Esophagus muscularis mucosa (tissue), 4 donors: ENCODE measurements around the gene CAMK1D. TPM values are rescaled to one million over a fixed set of nuclear protein-coding genes. Genes with fewer than 3 reads are reported as not detected.

Source experiments
- DNase-seq: peaks from one replicate; pipeline ENCODE4 v3.0.0-alpha.2; 2017; ENCODE audit errors: extremely low spot score
- H3K27ac ChIP-seq, 4 donors: fragments of 200-600 bp; sonication (generic); replicated peaks in 1 of 4; 1 replicate in 3 of 4; 2 replicates in 1 of 4; pipeline ENCODE4 v1.5.1; 2016 to 2019; ENCODE audit warnings: mild to moderate bottlenecking in 1 of 4
- H3K27me3 ChIP-seq, 4 donors: fragments of 200-600 bp; sonication (generic); one replicate each; pipeline versions ENCODE4 v1.5.1 to v1.6.0; 2016 to 2019
- H3K36me3 ChIP-seq, 4 donors: fragments of 200-600 bp; sonication (generic); one replicate each; pipeline ENCODE4 v1.5.1; 2016 to 2019
- H3K4me1 ChIP-seq, 4 donors: fragments of 200-600 bp; sonication (generic); one replicate each; pipeline ENCODE4 v1.5.1; 2016 to 2019
- H3K4me3 ChIP-seq, 4 donors: fragments of 200-600 bp; sonication (generic); 1 replicate in 2 of 4; 2 replicates in 2 of 4; pipeline ENCODE4 v1.5.1; 2016 to 2019; ENCODE audit warnings: mild to moderate bottlenecking in 4 of 4, moderate library complexity in 1 of 4
- H3K9me3 ChIP-seq, 4 donors: fragments of 200-600 bp; sonication (generic); 1 replicate in 3 of 4; 2 replicates in 1 of 4; pipeline ENCODE4 v1.5.1; 2016 to 2019
- CTCF ChIP-seq, 3 experiments: fragments of 200-600 bp in 2 of 3; fragments of 450-650 bp in 1 of 3; sonication (generic) in 2 of 3; IDR thresholded peaks; one replicate each; pipeline ENCODE4 v1.5.1; 2017 to 2019; ENCODE audit warnings: antibody characterized with exemption in 3 of 3, mild to moderate bottlenecking in 2 of 3, moderate library complexity in 1 of 3
- EP300 ChIP-seq: sonication (generic); formaldehyde crosslinking; IDR thresholded peaks from one replicate; pipeline ENCODE4 v1.6.1; 2017; ENCODE audit warnings: antibody characterized with exemption
- POLR2A ChIP-seq: fragments of 450-650 bp; IDR thresholded peaks from one replicate; pipeline ENCODE4 v1.6.1; 2017; ENCODE audit warnings: antibody characterized with exemption, moderate library complexity, mild to moderate bottlenecking, low read depth
- POLR2AphosphoS5 ChIP-seq, 2 donors: sonication (generic); formaldehyde crosslinking; IDR thresholded peaks; one replicate each; pipeline ENCODE4 v1.6.1; 2017; ENCODE audit warnings: antibody characterized with exemption in 2 of 2
- WGBS: methylation state at CpG from one replicate; pipeline ENCODE4 v1.1.5; 2018; 5-methylcytosine and 5-hydroxymethylcytosine counted together
- intact Hi-C: fragments of 100-400 bp; cut with DNase I; formaldehyde crosslinking; loops from one replicate; pipeline ENCODE4 v1.15.1; 2023
- total RNA-seq, 4 donors: library from RNA; depleted of rRNA; stranded (reverse); fragments of >200 nt; gene quantifications; one replicate each; pipeline versions ENCODE4 v1.1.0 to v1.2.1, GENCODE V29; 2016

CAMK1D gene
- total RNA-seq, 4 donors from 2014 or later, result 8.4 to 15.4 (median 11.3) TPM

GRCh38 chr10:12487366-12487765, 138.0 kb downstream of the CAMK1D start:
- Histone ChIP-seq H3K27ac (no peak overlapping the region), H3K4me3 (no peak overlapping the region), H3K9me3 (no peaks in the 10 kb centered on the region), H3K36me3 (no peaks in the 10 kb centered on the region), H3K27me3 (no peaks in the 10 kb centered on the region), H3K4me1 (peaks cover 10 to 47% (median 28%) of the 10 kb centered on the region in 4 donors)
- 50% methylated on average over 2 of the region's 2 CpGs for WGBS
- intact Hi-C loops, result no loop called here
- no peak for DNase-seq
- TF ChIP-seq CTCF (IDR thresholded peaks at IDR 0.05), result no peak
- no peak for TF ChIP-seq POLR2AphosphoS5 (IDR thresholded peaks at IDR 0.05)
- no peak for TF ChIP-seq POLR2A
- TF ChIP-seq EP300, result no peak

- peaks cover 10 to 47% (median 28%) of the 10 kb centered on the region in 4 donors for H3K4me1 ChIP-seq
- 98% methylated on average over 16 of the region's 16 CpGs for WGBS
- DNase-seq, result no peak
- H3K27me3 ChIP-seq, result no peaks in the 10 kb centered on the region
- H3K36me3 ChIP-seq, result no peaks in the 10 kb centered on the region
- no peak overlapping the region for H3K4me3 ChIP-seq
- TF ChIP-seq CTCF (IDR thresholded peaks at IDR 0.05), result no peak
- TF ChIP-seq EP300, result no peak
- TF ChIP-seq POLR2AphosphoS5 (IDR thresholded peaks at IDR 0.05), result no peak
- no peak for TF ChIP-seq POLR2A
- no peak overlapping the region for H3K27ac ChIP-seq
- intact Hi-C loops, result no loop called here
- no peaks in the 10 kb centered on the region for H3K9me3 ChIP-seq
Measured at GRCh38 chr10:12488626-12489025, 139.3 kb downstream of the CAMK1D start.

DNA sequence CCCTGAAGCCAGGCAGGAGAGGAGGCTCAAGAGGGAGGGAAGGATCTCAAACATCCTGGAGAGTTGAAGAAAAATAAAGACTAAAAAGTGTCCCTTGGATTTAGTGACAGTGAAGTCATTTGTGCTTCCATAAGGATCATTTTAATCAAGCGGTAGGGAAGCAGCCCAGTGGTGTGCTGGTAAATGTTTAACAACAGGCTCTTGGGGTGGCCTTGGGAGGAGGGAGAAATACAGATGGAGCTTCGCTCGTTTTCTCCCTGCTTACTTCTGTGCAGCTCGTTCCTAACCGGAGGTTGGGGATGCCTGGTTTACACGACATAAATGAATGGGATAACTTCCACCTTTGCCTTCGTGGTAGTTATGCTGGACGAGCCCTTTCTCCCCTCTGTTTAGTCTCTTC, 140.0 kb downstream of the CAMK1D start:
- H3K36me3 ChIP-seq, result no peaks in the 10 kb centered on the region
- H3K4me3 ChIP-seq, result no peak overlapping the region
- intact Hi-C loops, result no loop called here
- no peaks in the 10 kb centered on the region for H3K27me3 ChIP-seq
- no peaks in the 10 kb centered on the region for H3K9me3 ChIP-seq
- TF ChIP-seq EP300, result no peak
- no peak for TF ChIP-seq POLR2A
- no peak for TF ChIP-seq POLR2AphosphoS5 (IDR thresholded peaks at IDR 0.05)
- no peak for TF ChIP-seq CTCF (IDR thresholded peaks at IDR 0.05)
- H3K4me1 ChIP-seq, result peaks cover 10 to 42% (median 24%) of the 10 kb centered on the region in 4 donors
- H3K27ac ChIP-seq, result no peak overlapping the region
- 70% methylated on average over 8 of the region's 8 CpGs for WGBS
- DNase-seq, result no peak

GRCh38 chr10:12489806-12490205, 140.5 kb downstream of the CAMK1D start:
- no peak overlapping the region for H3K4me3 ChIP-seq
- intact Hi-C loops, result no loop called here
- H3K27ac ChIP-seq, result no peak overlapping the region
- no peaks in the 10 kb centered on the region for H3K9me3 ChIP-seq
- no peaks in the 10 kb centered on the region for H3K36me3 ChIP-seq
- H3K27me3 ChIP-seq, result no peaks in the 10 kb centered on the region
- DNase-seq, result no peak
- 36% methylated on average over 11 of the region's 13 CpGs for WGBS
- TF ChIP-seq POLR2AphosphoS5 (IDR thresholded peaks at IDR 0.05) (no peak), POLR2A (no peak), EP300 (no peak), CTCF (IDR thresholded peaks at IDR 0.05) (no peak)
- H3K4me1 ChIP-seq, result peaks cover 8 to 38% (median 20%) of the 10 kb centered on the region in 4 donors

DNA sequence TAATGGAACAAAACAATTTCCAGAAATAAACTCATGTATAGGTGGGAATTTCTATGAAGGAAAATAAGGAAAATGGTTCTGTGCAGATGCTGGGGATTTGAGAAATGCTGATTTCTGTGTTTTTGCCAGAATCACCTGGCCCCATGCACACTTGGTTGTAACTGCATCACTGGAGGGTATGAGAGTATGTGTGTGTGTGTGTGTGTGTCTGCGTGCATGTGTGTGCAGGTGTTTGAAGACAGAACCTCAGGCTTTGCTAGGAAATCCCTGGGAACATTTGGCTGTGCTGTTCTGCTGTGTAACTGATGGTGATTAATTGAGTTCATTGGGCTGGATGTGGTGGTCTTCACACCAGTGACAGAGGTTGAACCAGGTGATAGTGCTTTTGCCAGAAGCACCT, 141.6 kb downstream of the CAMK1D start:
- Histone ChIP-seq H3K27ac (no peak overlapping the region), H3K36me3 (no peaks in the 10 kb centered on the region), H3K4me3 (no peak overlapping the region), H3K27me3 (no peaks in the 10 kb centered on the region), H3K9me3 (no peaks in the 10 kb centered on the region), H3K4me1 (peaks cover 0 to 28% (median 11%) of the 10 kb centered on the region in 4 donors)
- 86% methylated on average over 1 of the region's 1 CpG for WGBS
- no peak for TF ChIP-seq POLR2AphosphoS5 (IDR thresholded peaks at IDR 0.05)
- TF ChIP-seq POLR2A, result no peak
- no peak for TF ChIP-seq CTCF (IDR thresholded peaks at IDR 0.05)
- TF ChIP-seq EP300, result no peak
- intact Hi-C loops, result no loop called here
- no peak for DNase-seq
